Upper lobe of left lung (tissue), 6 donors: ENCODE data around the gene FAF2. TPM values are rescaled to one million over a fixed set of nuclear protein-coding genes. Genes with fewer than 3 reads are reported as not detected.

Source experiments
- ATAC-seq, 2 donors: fragments of 200-7000 bp; cut with Tn5 transposase; one replicate each; pipeline ENCODE4 v1.9.1; 2022; ENCODE audit warnings: mild to moderate bottlenecking in 2 of 2, moderate library complexity in 2 of 2; ENCODE audit not compliant: low FRiP score in 2 of 2
- DNase-seq, 2 donors: peaks; one replicate each; pipeline ENCODE4 v3.0.0-alpha.2; 2019 to 2020
- H3K27ac ChIP-seq, 4 donors: fragments of 200-600 bp; sonication (generic); one replicate each; pipeline ENCODE4 v1.5.1; 2016 to 2019
- H3K27me3 ChIP-seq, 4 donors: fragments of 200-600 bp; sonication (generic); one replicate each; pipeline ENCODE4 v1.5.1; 2017 to 2019
- H3K36me3 ChIP-seq, 4 donors: fragments of 200-600 bp; sonication (generic); one replicate each; pipeline ENCODE4 v1.5.1; 2016 to 2019
- H3K4me1 ChIP-seq, 4 donors: fragments of 200-600 bp; sonication (generic); one replicate each; pipeline ENCODE4 v1.5.1; 2018 to 2019
- H3K4me3 ChIP-seq, 4 donors: fragments of 200-600 bp; sonication (generic); one replicate each; pipeline ENCODE4 v1.5.1; 2017 to 2019; ENCODE audit warnings: mild to moderate bottlenecking in 2 of 4, moderate library complexity in 1 of 4
- H3K9me3 ChIP-seq, 4 donors: fragments of 200-600 bp; sonication (generic); one replicate each; pipeline ENCODE4 v1.5.1; 2018 to 2019
- EP300 ChIP-seq, 4 donors: sonication (generic); formaldehyde crosslinking; IDR thresholded peaks; one replicate each; pipeline ENCODE4 v1.5.1; 2017; ENCODE audit warnings: antibody characterized with exemption in 4 of 4, control low read depth in 2 of 4
- POLR2A ChIP-seq, 4 donors: fragments of 450-650 bp; IDR thresholded peaks; one replicate each; pipeline ENCODE4 v1.5.1; 2016 to 2017; ENCODE audit warnings: antibody characterized with exemption in 4 of 4, mild to moderate bottlenecking in 2 of 4
- POLR2AphosphoS5 ChIP-seq, 2 donors: sonication (generic); formaldehyde crosslinking; IDR thresholded peaks; one replicate each; pipeline ENCODE4 v1.5.1; 2017; ENCODE audit warnings: antibody characterized with exemption in 2 of 2
- whole genome bisulfite sequencing, 2 donors: methylation state at CpG; one replicate each; pipeline ENCODE4 v1.1.5; 2017 to 2018; 5-methylcytosine and 5-hydroxymethylcytosine counted together
- total RNA-seq, 6 donors: library from RNA; depleted of rRNA in 4 of 6; stranded (reverse); fragments of >200 nt in 4 of 6; gene quantifications; one replicate each; pipeline versions ENCODE4 v1.1.0 to v1.2.1, GENCODE V29; 2016 to 2021
- TF ChIP-seq, protein P1 (sequence below), 6 experiments: fragments of 450-650 bp in 4 of 6; fragments of 200-600 bp in 2 of 6; sonication (generic) in 2 of 6; IDR thresholded peaks; one replicate each; pipeline ENCODE4 v1.5.1; 2016 to 2019; ENCODE audit warnings: antibody characterized with exemption in 6 of 6
- donor health status: DM: no; HTN: no; CAD: no; lungs with moderate emphysema.
- donor health status: DM: no; HTN: yes; CAD: no; lungs with severe emphysema.

Gene FAF2
- total RNA-seq, 6 donors from 2014 or later = 11.5 to 33.0 (median 30.0) TPM

DNA sequence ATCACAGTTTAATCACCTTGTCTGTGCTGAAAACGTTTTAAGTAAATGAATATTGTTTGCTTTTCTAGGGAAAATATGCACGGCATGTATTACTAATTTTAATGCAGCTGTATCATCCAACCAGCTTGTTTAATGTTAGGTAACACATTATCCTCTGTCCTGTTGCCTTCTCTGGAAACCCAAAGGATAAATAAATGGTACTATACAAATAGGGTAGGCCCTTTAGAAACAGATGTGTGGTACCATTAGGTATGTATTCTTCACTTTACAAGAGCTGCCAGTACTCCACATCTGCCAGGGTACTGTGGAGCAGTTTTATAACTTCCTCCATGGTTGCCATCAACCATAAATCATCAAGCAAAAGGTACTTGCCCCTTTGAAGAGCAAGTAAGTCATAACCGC is 42.9 kb downstream of the FAF2 start:
- DNase-seq = no peak
- no peak for TF ChIP-seq EP300 (IDR thresholded peaks at IDR 0.05)
- no peak for TF ChIP-seq POLR2A (IDR thresholded peaks at IDR 0.05)
- TF ChIP-seq, protein P1, sequence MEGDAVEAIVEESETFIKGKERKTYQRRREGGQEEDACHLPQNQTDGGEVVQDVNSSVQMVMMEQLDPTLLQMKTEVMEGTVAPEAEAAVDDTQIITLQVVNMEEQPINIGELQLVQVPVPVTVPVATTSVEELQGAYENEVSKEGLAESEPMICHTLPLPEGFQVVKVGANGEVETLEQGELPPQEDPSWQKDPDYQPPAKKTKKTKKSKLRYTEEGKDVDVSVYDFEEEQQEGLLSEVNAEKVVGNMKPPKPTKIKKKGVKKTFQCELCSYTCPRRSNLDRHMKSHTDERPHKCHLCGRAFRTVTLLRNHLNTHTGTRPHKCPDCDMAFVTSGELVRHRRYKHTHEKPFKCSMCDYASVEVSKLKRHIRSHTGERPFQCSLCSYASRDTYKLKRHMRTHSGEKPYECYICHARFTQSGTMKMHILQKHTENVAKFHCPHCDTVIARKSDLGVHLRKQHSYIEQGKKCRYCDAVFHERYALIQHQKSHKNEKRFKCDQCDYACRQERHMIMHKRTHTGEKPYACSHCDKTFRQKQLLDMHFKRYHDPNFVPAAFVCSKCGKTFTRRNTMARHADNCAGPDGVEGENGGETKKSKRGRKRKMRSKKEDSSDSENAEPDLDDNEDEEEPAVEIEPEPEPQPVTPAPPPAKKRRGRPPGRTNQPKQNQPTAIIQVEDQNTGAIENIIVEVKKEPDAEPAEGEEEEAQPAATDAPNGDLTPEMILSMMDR (IDR thresholded peaks at IDR 0.05) = no peak
- TF ChIP-seq POLR2AphosphoS5 (IDR thresholded peaks at IDR 0.05) = no peak

GRCh38 chr5:176491901-176492300 is 43.7 kb downstream of the FAF2 start:
- DNase-seq (no peak), ATAC-seq (no peak)
- Histone ChIP-seq H3K36me3 (peaks cover 34 to 98% (median 57%) of the 10 kb centered on the region in 4 donors), H3K27ac (no peak overlapping the region), H3K27me3 (no peaks in the 10 kb centered on the region), H3K9me3 (no peaks in the 10 kb centered on the region), H3K4me3 (no peak overlapping the region), H3K4me1 (peaks cover 2 to 6% (median 4%) of the 10 kb centered on the region in 4 donors)
- no peak for TF ChIP-seq POLR2AphosphoS5 (IDR thresholded peaks at IDR 0.05)
- TF ChIP-seq, protein P1 (IDR thresholded peaks at IDR 0.05) = no peak
- TF ChIP-seq EP300 (IDR thresholded peaks at IDR 0.05) = no peak
- no peak for TF ChIP-seq POLR2A (IDR thresholded peaks at IDR 0.05)
- 92 to 97% methylated on average over 8 of the region's 8 CpGs for WGBS, 2 donors

More for the DNA sequence above, 42.9 kb downstream of the FAF2 start:
- Histone ChIP-seq H3K9me3 (no peaks in the 10 kb centered on the region), H3K4me1 (peaks cover 7 to 14% (median 11%) of the 10 kb centered on the region in 4 donors), H3K27ac (no peak overlapping the region), H3K36me3 (peaks cover 26 to 98% (median 51%) of the 10 kb centered on the region in 4 donors), H3K27me3 (no peaks in the 10 kb centered on the region), H3K4me3 (no peak overlapping the region)
- 65 to 71% methylated on average over 3 of the region's 3 CpGs for WGBS, 2 donors
- no peak for ATAC-seq

- no peak for TF ChIP-seq POLR2AphosphoS5 (IDR thresholded peaks at IDR 0.05)
- no peak for TF ChIP-seq EP300 (IDR thresholded peaks at IDR 0.05)
- no peak for TF ChIP-seq POLR2A (IDR thresholded peaks at IDR 0.05)
- TF ChIP-seq, protein P1 (IDR thresholded peaks at IDR 0.05) = no peak
- no peak for ATAC-seq
- Histone ChIP-seq H3K4me3 (no peak overlapping the region), H3K4me1 (peaks cover 0 to under 1% (median 0%) of the 10 kb centered on the region in 4 donors), H3K27me3 (no peaks in the 10 kb centered on the region), H3K9me3 (no peaks in the 10 kb centered on the region), H3K36me3 (peaks cover 39 to 98% (median 59%) of the 10 kb centered on the region in 4 donors), H3K27ac (no peak overlapping the region)
- no peak for DNase-seq
- WGBS, 2 donors = 44 to 56% methylated on average over 3 of the region's 3 CpGs
Measured at GRCh38 chr5:176492431-176492830, 44.2 kb downstream of the FAF2 start.

GRCh38 chr5:176497852-176498251 is 49.7 kb downstream of the FAF2 start:
- WGBS, 2 donors = 93 to 94% methylated on average over 9 of the region's 9 CpGs
- peaks cover 60 to 100% (median 81%) of the 10 kb centered on the region in 4 donors for H3K36me3 ChIP-seq

More at GRCh38 chr5:176497852-176498251, 49.7 kb downstream of the FAF2 start:
- Histone ChIP-seq H3K4me1 (no peaks in the 10 kb centered on the region), H3K27me3 (no peaks in the 10 kb centered on the region), H3K27ac (no peak overlapping the region), H3K9me3 (no peaks in the 10 kb centered on the region), H3K4me3 (no peak overlapping the region)
- ATAC-seq = no peak
- no peak for DNase-seq
- TF ChIP-seq POLR2A (IDR thresholded peaks at IDR 0.05) (no peak), EP300 (IDR thresholded peaks at IDR 0.05) (no peak)
- TF ChIP-seq, protein P1 (IDR thresholded peaks at IDR 0.05) = no peak
